ENCODE data around the gene PRDM16. TPM values are rescaled to one million over a fixed set of nuclear protein-coding genes. Genes with fewer than 3 reads are reported as not detected.

The PRDM16 gene
- total RNA-seq, 2 experiments from 2014 or later: not detected

DNA sequence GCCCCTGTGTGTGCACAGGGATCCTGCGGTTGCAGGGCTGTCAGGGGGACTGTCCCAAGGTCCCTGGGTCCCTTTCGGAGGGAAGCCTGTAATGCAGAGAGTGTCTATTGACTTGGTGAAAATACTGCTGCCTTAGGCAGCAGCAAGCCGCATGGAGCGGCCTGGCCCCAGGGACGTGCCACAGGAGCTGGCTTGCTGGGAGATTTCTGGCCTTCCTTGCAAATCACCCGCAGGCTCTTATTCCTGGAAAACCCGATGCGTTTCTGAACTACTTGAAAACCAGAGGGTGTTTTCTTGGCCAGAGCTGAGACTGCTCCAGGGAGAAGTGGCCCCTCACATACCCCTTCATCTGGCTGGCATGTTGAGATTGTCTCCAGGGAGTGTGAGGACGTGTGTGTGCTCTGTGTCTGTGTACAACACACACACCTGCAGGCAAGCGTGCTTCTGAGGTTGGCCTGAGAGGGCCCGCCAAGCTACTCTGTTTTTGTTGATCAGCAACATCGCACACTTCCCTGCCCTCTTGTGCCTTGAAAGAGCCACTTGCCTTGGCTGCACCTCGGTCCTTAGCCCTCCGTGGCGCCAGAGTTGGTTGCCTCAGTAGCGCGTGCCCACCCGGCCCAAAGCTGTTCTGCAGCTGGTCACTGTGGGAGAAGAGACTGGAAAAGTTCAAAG is 10.5 kb downstream of the PRDM16 start:
- no peak for DNase-seq (ENCODE audit: low spot score)
- H3K4me2 ChIP-seq (ENCODE audit: low read length): no peak overlapping the region
- no peaks in the 10 kb centered on the region for H3K36me3 ChIP-seq (ENCODE audit: insufficient read depth, low read length)
- H4K20me1 ChIP-seq (ENCODE audit: insufficient read depth, low read length): no peaks in the 10 kb centered on the region
- TF ChIP-seq, protein P1, sequence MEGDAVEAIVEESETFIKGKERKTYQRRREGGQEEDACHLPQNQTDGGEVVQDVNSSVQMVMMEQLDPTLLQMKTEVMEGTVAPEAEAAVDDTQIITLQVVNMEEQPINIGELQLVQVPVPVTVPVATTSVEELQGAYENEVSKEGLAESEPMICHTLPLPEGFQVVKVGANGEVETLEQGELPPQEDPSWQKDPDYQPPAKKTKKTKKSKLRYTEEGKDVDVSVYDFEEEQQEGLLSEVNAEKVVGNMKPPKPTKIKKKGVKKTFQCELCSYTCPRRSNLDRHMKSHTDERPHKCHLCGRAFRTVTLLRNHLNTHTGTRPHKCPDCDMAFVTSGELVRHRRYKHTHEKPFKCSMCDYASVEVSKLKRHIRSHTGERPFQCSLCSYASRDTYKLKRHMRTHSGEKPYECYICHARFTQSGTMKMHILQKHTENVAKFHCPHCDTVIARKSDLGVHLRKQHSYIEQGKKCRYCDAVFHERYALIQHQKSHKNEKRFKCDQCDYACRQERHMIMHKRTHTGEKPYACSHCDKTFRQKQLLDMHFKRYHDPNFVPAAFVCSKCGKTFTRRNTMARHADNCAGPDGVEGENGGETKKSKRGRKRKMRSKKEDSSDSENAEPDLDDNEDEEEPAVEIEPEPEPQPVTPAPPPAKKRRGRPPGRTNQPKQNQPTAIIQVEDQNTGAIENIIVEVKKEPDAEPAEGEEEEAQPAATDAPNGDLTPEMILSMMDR (conservative IDR thresholded peaks at IDR 0.05; ENCODE audit: low read length): no peak
- TF ChIP-seq EZH2phosphoT487 (IDR thresholded peaks at IDR 0.05; ENCODE audit: borderline replicate concordance, low read depth, low read length): no peak
- H3K9me2 ChIP-seq (ENCODE audit: insufficient read depth, low read length): no peaks in the 10 kb centered on the region
- no peak overlapping the region for H3K27ac ChIP-seq (ENCODE audit: low read depth, low read length, poor library complexity, severe bottlenecking)
- no peaks in the 10 kb centered on the region for H3K79me2 ChIP-seq (ENCODE audit: insufficient read depth, low read depth, low read length)
- no peak overlapping the region for H2AFZ ChIP-seq (ENCODE audit: low read length)
- intact Hi-C loops (cut with micrococcal nuclease; ENCODE audit: unreplicated experiment): no loop called here
- H3K4me3 ChIP-seq (ENCODE audit: low read depth, low read length, poor library complexity, severe bottlenecking): no peak overlapping the region
- no TSS peak for BruUV-seq (replicated peaks)
- POLR2A ChIA-PET: no interaction called here
- H3K9me3 ChIP-seq (ENCODE audit: low read length): no peaks in the 10 kb centered on the region
- CTCF ChIA-PET (ENCODE audit: unreplicated experiment): no interaction called here
- H3K4me1 ChIP-seq (ENCODE audit: insufficient read depth, low read length, poor library complexity, severe bottlenecking): no peaks in the 10 kb centered on the region

DNA sequence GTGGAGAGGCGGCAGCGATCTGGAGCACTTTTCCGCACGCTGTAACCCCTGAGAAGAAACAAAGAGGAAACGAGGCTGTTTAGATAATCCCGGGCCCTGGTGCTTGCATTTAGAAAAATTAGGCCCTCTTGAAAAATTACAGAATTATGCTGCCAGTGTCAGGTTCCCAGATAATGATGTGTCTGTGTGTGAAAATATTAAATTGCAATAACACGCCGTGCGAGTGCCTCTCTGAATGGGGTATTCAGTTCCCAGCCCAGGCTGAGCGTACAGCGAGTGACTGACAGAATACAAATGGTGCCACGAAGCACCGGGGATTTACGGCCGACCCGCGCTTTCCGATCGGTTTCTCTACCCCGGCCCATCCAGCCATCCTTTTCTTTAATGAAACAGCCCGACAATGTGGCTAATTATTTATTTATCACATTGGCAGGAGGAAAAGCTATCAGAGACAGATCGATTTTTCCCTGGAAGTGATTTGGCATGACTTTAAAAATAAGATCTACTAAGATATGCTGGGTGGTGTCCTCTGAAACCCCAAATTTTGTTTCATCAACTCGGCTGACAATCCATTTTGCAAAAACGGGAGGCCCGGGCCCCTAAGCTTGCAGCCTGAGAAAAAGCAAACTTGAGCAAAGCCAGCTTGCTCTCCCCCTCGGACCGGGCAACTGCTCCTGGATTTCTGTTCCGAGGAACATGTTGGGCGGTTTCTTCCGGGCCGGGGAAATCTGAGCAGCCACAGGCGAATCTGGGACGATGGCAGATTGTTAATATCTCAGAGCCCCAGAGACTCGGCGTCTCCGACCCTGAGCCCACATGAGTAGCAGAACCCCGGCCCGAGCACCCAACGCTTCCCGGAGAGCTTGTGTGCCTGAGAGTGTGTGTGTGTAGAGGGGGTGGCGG is 11.3 kb downstream of the PRDM16 start:
- ChIA-PET POLR2A (no interaction called here), CTCF (ENCODE audit: unreplicated experiment) (no interaction called here)
- Histone ChIP-seq H4K20me1 (ENCODE audit: insufficient read depth, low read length) (no peaks in the 10 kb centered on the region), H3K4me2 (ENCODE audit: low read length) (no peak overlapping the region), H3K9me2 (ENCODE audit: insufficient read depth, low read length) (no peaks in the 10 kb centered on the region), H3K9me3 (ENCODE audit: low read length) (no peaks in the 10 kb centered on the region), H3K36me3 (ENCODE audit: insufficient read depth, low read length) (no peaks in the 10 kb centered on the region), H2AFZ (ENCODE audit: low read length) (no peak overlapping the region), H3K79me2 (ENCODE audit: insufficient read depth, low read depth, low read length) (no peaks in the 10 kb centered on the region), H3K27ac (ENCODE audit: low read depth, low read length, poor library complexity, severe bottlenecking) (no peak overlapping the region), H3K4me3 (ENCODE audit: low read depth, low read length, poor library complexity, severe bottlenecking) (no peak overlapping the region), H3K4me1 (ENCODE audit: insufficient read depth, low read length, poor library complexity, severe bottlenecking) (no peaks in the 10 kb centered on the region)
- DNase-seq (ENCODE audit: low spot score): no peak
- TF ChIP-seq EZH2phosphoT487 (IDR thresholded peaks at IDR 0.05; ENCODE audit: borderline replicate concordance, low read depth, low read length): no peak
- TF ChIP-seq, protein P1 (conservative IDR thresholded peaks at IDR 0.05; ENCODE audit: low read length): no peak
- no TSS peak for BruUV-seq (replicated peaks)
- intact Hi-C loops (cut with micrococcal nuclease; ENCODE audit: unreplicated experiment): no loop called here
